HepG2 (cell line): ENCODE results near the gene ECSCR. TPM values are rescaled to one million over a fixed set of nuclear protein-coding genes. Genes with fewer than 3 reads are reported as not detected.

Source experiments
- ATAC-seq: fragments of 200-7000 bp; cut with Tn5 transposase; 3 replicates; pipeline ENCODE4 v1.9.1; 2020; ENCODE audit warnings: mild to moderate bottlenecking, moderate library complexity
- BruUV-seq: library from RNA; stranded (reverse); fragments of 400-500 nt; replicated peaks from 2 replicates; lab custom pipeline; 2021; lab: Mats Ljungman, UMichigan
- CTCF ChIA-PET: fragments of 300-600 bp; formaldehyde crosslinking; extraction: SDS; loops from one replicate; lab custom pipeline; 2021; ENCODE audit warnings: low total read pairs, inconsistent platforms, low intra/inter-chr PET ratio; lab: Yijun Ruan, JAX
- POLR2A ChIA-PET: fragments of 350-600 bp; sonication (Branson Sonifier 250); formaldehyde crosslinking; loops from one replicate; lab custom pipeline; 2020; ENCODE audit warnings: antibody characterized with exemption, inconsistent platforms; lab: Yijun Ruan, JAX
- DNase-seq: peaks from one replicate; pipeline ENCODE4 v3.0.0-alpha.2; 2015; ENCODE audit warnings: low spot score
- FAIRE-seq: peaks from 3 replicates; lab custom pipeline; 2011; peaks lifted over from hg19 to GRCh38; lab: Jason Lieb, UNC
- H2AFZ ChIP-seq: one replicate; pipeline ENCODE4 v1.6.1; 2011; ENCODE audit warnings: low read length, inconsistent platforms
- H3K27ac ChIP-seq: fragments of 300-600 bp; 3 replicates; pipeline ENCODE4 v1.8.0; 2011; ENCODE audit warnings: mixed run types, mild to moderate bottlenecking, mixed read lengths, low read length, inconsistent platforms; ENCODE audit not compliant: insufficient read depth; ENCODE audit errors: extremely low read length
- H3K27me3 ChIP-seq, 2 experiments: fragments of 200-600 bp in 1 of 2; 2 replicates in 1 of 2; 3 replicates in 1 of 2; pipeline versions ENCODE4 v1.6.0 to v1.8.0; 2011; ENCODE audit warnings: low read length in 2 of 2, mild to moderate bottlenecking in 2 of 2, moderate library complexity in 2 of 2, inconsistent platforms in 1 of 2; ENCODE audit not compliant: insufficient read depth in 2 of 2, control insufficient read depth in 1 of 2
- H3K36me3 ChIP-seq, 2 experiments: fragments of 200-600 bp in 1 of 2; replicated peaks in 1 of 2; 2 replicates in 1 of 2; 3 replicates in 1 of 2; pipeline versions ENCODE4 v1.5.1 to v1.8.0; 2011; ENCODE audit warnings: low read length in 2 of 2, inconsistent platforms in 1 of 2; ENCODE audit not compliant: insufficient read depth in 2 of 2, control insufficient read depth in 1 of 2
- H3K4me1 ChIP-seq: 2 replicates; pipeline ENCODE4 v1.5.1; 2012; ENCODE audit warnings: low read length, inconsistent platforms; ENCODE audit not compliant: insufficient read depth
- H3K4me2 ChIP-seq: 2 replicates; pipeline ENCODE4 v1.6.0; 2011; ENCODE audit warnings: low read depth, low read length, inconsistent platforms
- H3K4me3 ChIP-seq, 3 experiments: fragments of 200-600 bp in 1 of 3; sonication (generic), shearing (Covaris generic) in 1 of 3; replicated peaks in 1 of 3; 2 replicates each; pipeline ENCODE4 v1.5.1; 2011 to 2016; ENCODE audit warnings: low read length in 3 of 3, inconsistent platforms in 2 of 3, low read depth in 2 of 3, mild to moderate bottlenecking in 2 of 3, control low read depth in 1 of 3, mixed read lengths in 1 of 3; ENCODE audit not compliant: insufficient read depth in 1 of 3
- H3K79me2 ChIP-seq: one replicate; pipeline ENCODE4 v1.6.1; 2011; ENCODE audit warnings: low read length, inconsistent platforms; ENCODE audit not compliant: insufficient read depth
- H3K9ac ChIP-seq: 2 replicates; pipeline ENCODE4 v1.6.0; 2011; ENCODE audit warnings: mild to moderate bottlenecking, low read depth, low read length, inconsistent platforms; ENCODE audit not compliant: insufficient read depth
- H3K9me3 ChIP-seq: 2 replicates; pipeline ENCODE4 v1.5.1; 2012; ENCODE audit warnings: mild to moderate bottlenecking, low read length
- H4K20me1 ChIP-seq: 2 replicates; pipeline ENCODE4 v1.6.0; 2011; ENCODE audit warnings: inconsistent platforms, mild to moderate bottlenecking, low read length, moderate library complexity; ENCODE audit not compliant: insufficient read depth
- NR2F6 ChIP-seq, 2 experiments: IDR thresholded peaks; 2 replicates each; pipeline ENCODE4 v1.6.1; 2016; ENCODE audit warnings: antibody characterized with exemption in 1 of 2, mild to moderate bottlenecking in 1 of 2
- PLSCR1 ChIP-seq: sonication (generic); formaldehyde crosslinking; IDR thresholded peaks from 2 replicates; pipeline ENCODE4 v1.5.0; 2020; ENCODE audit warnings: missing genetic modification reagents, mild to moderate bottlenecking, borderline replicate concordance
- SPEN ChIP-seq: sonication (generic); formaldehyde crosslinking; IDR thresholded peaks from 2 replicates; pipeline ENCODE4 v1.5.1; 2020; ENCODE audit warnings: low read depth, mild to moderate bottlenecking, missing genetic modification reagents
- ZNF143 ChIP-seq: sonication (generic); formaldehyde crosslinking; IDR thresholded peaks from 2 replicates; pipeline ENCODE4 v1.4.0; 2020; ENCODE audit warnings: missing genetic modification reagents
- WGBS: methylation state at CpG from one replicate; pipeline ENCODE4 v1.1.6; 2017; ENCODE audit warnings: low lambda C conversion rate; 5-methylcytosine and 5-hydroxymethylcytosine counted together
- in situ Hi-C: cut with HindIII; loops from 2 replicates; pipeline ENCODE4 v1.10.0; 2017; ENCODE audit warnings: low pct_unique_long_range_greater_than_20kb; ENCODE audit not compliant: extremely low pct_ligation_motif_present
- intact Hi-C: fragments of 100-400 bp; cut with micrococcal nuclease; formaldehyde crosslinking; loops from one replicate; pipeline ENCODE4 v1.10.0; 2022; ENCODE audit not compliant: unreplicated experiment
- polyA plus RNA-seq, 8 experiments: library from polyadenylated mRNA; depleted of rRNA in 3 of 8; stranded (reverse) in 7 of 8; unstranded in 1 of 8; fragments of >200 nt; fragmentation: Illumina TruSeq in 4 of 8; extraction: Trizol in 4 of 8; gene quantifications; 2 replicates each; pipeline versions ENCODE4 v1.2.1 to v1.2.3, GENCODE V29; 2011 to 2016; ENCODE audit warnings: low read depth in 4 of 8, missing spikeins in 1 of 8, mixed read lengths in 1 of 8; ENCODE audit not compliant: insufficient read depth in 1 of 8
- total RNA-seq, 5 experiments: library from RNA; depleted of rRNA; stranded (reverse); fragments of >200 nt; fragmentation: Illumina TruSeq; extraction: Trizol; gene quantifications; 2 replicates each; pipeline ENCODE4 v1.2.3, GENCODE V29; 2016; ENCODE audit warnings: low read depth in 1 of 5

Gene ECSCR
- total and polyA plus RNA-seq, 2 of the 13 experiments (the other 11 are each of a cell fraction or from before 2014, with no cell fraction given) = 0.18 TPM; not detected in 1

GRCh38 chr5:139459451-139459934 lies 3.0 kb downstream of the ECSCR start (continued):
- TF ChIP-seq PLSCR1 (no peak), SPEN (no peak), NR2F6 (IDR thresholded peaks at IDR 0.05) (no peak), NR2F6 (CRISPR knock-in tag; IDR thresholded peaks at IDR 0.05) (peak; percentile 23; the same call in 1 of the 2 replicates)

GRCh38 chr5:139458580-139459407 lies 3.7 kb downstream of the ECSCR start:
- ATAC-seq (peak; percentile 17), DNase-seq (no peak), FAIRE-seq (no peak)
- Histone ChIP-seq H3K36me3 (no peaks in the 10 kb centered on the region), H4K20me1 (no peaks in the 10 kb centered on the region), H2AFZ (no peak overlapping the region), H3K4me2 (peak overlapping the region; percentile 59), H3K4me3 (no peak overlapping the region), H3K4me1 (peaks cover 41% of the 10 kb centered on the region), H3K27ac (no peak overlapping the region), H3K27me3 (peaks cover 8 to 41% of the 10 kb centered on the region in 2 experiments), H3K9ac (no peak overlapping the region), H3K79me2 (no peaks in the 10 kb centered on the region), H3K9me3 (no peaks in the 10 kb centered on the region)
- POLR2A ChIA-PET = interaction anchor here (0.9 to 1.4 kb wide), 4 partner anchors 20 to 103 kb away, joined by 3 to 5 read pairs (median 4); partner anchors contain the start of genes DNAJC18 and UBE2D2
- CTCF ChIA-PET = no interaction called here
- intact Hi-C loops (no loop called here), in situ Hi-C loops (no loop called here)
- BruUV-seq = no TSS peak
- 36% methylated on average over 8 of the region's 8 CpGs for whole genome bisulfite sequencing
- no peak for TF ChIP-seq ZNF143
